T-helper 1 cell treated with Interleukin-12 subunit alpha and Interleukin-12 subunit beta and Interleukin-4 antibody, amounts not matched to agents 30 μg/mL and 1 μg/mL, for 36 hours (primary cell): ENCODE measurements around the gene CCL25.

Experiments
- H3K27ac Mint-ChIP-seq: one replicate; pipeline ENCODE4 v1.8.0; 2021; ENCODE audit warnings: mild to moderate bottlenecking, mixed read lengths
- H3K27me3 Mint-ChIP-seq: one replicate; pipeline ENCODE4 v1.8.0; 2021; ENCODE audit warnings: low read depth, mixed read lengths
- H3K36me3 Mint-ChIP-seq: one replicate; pipeline ENCODE4 v1.8.0; 2021; ENCODE audit warnings: low read depth, mixed read lengths
- H3K4me1 Mint-ChIP-seq: one replicate; pipeline ENCODE4 v1.8.0; 2021; ENCODE audit warnings: low read depth, mixed read lengths
- H3K4me3 Mint-ChIP-seq: one replicate; pipeline ENCODE4 v1.8.0; 2021; ENCODE audit warnings: mild to moderate bottlenecking, moderate library complexity, mixed read lengths
- H3K9me3 Mint-ChIP-seq: one replicate; pipeline ENCODE4 v1.8.0; 2021; ENCODE audit warnings: mixed read lengths

CCL25 gene

GRCh38 chr19:8034178-8034525 lies 18.4 kb upstream of the CCL25 start:
- no peak overlapping the region for H3K4me3 Mint-ChIP-seq
- no peaks in the 10 kb centered on the region for H3K36me3 Mint-ChIP-seq
- H3K4me1 Mint-ChIP-seq = no peaks in the 10 kb centered on the region

GRCh38 chr19:8036434-8037099 lies 16.0 kb upstream of the CCL25 start:
- H3K27me3 Mint-ChIP-seq = peaks cover 14% of the 10 kb centered on the region
- H3K4me1 Mint-ChIP-seq = no peaks in the 10 kb centered on the region
- no peak overlapping the region for H3K4me3 Mint-ChIP-seq
- no peak overlapping the region for H3K27ac Mint-ChIP-seq
- no peaks in the 10 kb centered on the region for H3K9me3 Mint-ChIP-seq
- no peaks in the 10 kb centered on the region for H3K36me3 Mint-ChIP-seq

More at GRCh38 chr19:8034178-8034525, 18.4 kb upstream of the CCL25 start:
- H3K27ac Mint-ChIP-seq = no peak overlapping the region
- H3K27me3 Mint-ChIP-seq = peaks cover 14% of the 10 kb centered on the region
- H3K9me3 Mint-ChIP-seq = no peaks in the 10 kb centered on the region

GRCh38 chr19:8038815-8039214 lies 13.7 kb upstream of the CCL25 start:
- H3K27ac Mint-ChIP-seq = no peak overlapping the region
- no peaks in the 10 kb centered on the region for H3K36me3 Mint-ChIP-seq
- H3K27me3 Mint-ChIP-seq = peaks cover 14% of the 10 kb centered on the region
- H3K4me1 Mint-ChIP-seq = no peaks in the 10 kb centered on the region
- no peak overlapping the region for H3K4me3 Mint-ChIP-seq
- H3K9me3 Mint-ChIP-seq = no peaks in the 10 kb centered on the region

- Mint-ChIP-seq H3K4me3 (no peak overlapping the region), H3K9me3 (no peaks in the 10 kb centered on the region), H3K27me3 (peaks cover 14% of the 10 kb centered on the region), H3K36me3 (no peaks in the 10 kb centered on the region), H3K4me1 (no peaks in the 10 kb centered on the region), H3K27ac (no peak overlapping the region)
These were observed 13.3 kb upstream of the CCL25 start for GRCh38 chr19:8039231-8039630.

GRCh38 chr19:8041531-8041931 lies 11.0 kb upstream of the CCL25 start:
- Mint-ChIP-seq H3K4me3 (no peak overlapping the region), H3K36me3 (no peaks in the 10 kb centered on the region), H3K27ac (no peak overlapping the region), H3K4me1 (no peaks in the 10 kb centered on the region), H3K27me3 (peaks cover 9% of the 10 kb centered on the region), H3K9me3 (no peaks in the 10 kb centered on the region)

GRCh38 chr19:8042900-8043299 lies 9.7 kb upstream of the CCL25 start:
- no peak overlapping the region for H3K4me3 Mint-ChIP-seq
- H3K36me3 Mint-ChIP-seq = no peaks in the 10 kb centered on the region
- H3K27me3 Mint-ChIP-seq = no peaks in the 10 kb centered on the region
- H3K27ac Mint-ChIP-seq = no peak overlapping the region
- no peaks in the 10 kb centered on the region for H3K9me3 Mint-ChIP-seq
- peaks cover 3% of the 10 kb centered on the region for H3K4me1 Mint-ChIP-seq

GRCh38 chr19:8044018-8044417 lies 8.5 kb upstream of the CCL25 start:
- H3K4me3 Mint-ChIP-seq = no peak overlapping the region

GRCh38 chr19:8045872-8046568 lies 6.5 kb upstream of the CCL25 start:
- H3K27ac Mint-ChIP-seq = no peak overlapping the region
- H3K36me3 Mint-ChIP-seq = no peaks in the 10 kb centered on the region
- H3K27me3 Mint-ChIP-seq = peaks cover 4% of the 10 kb centered on the region
- H3K4me3 Mint-ChIP-seq = no peak overlapping the region
- H3K4me1 Mint-ChIP-seq = peaks cover 3% of the 10 kb centered on the region
- H3K9me3 Mint-ChIP-seq = no peaks in the 10 kb centered on the region

More at GRCh38 chr19:8044018-8044417, 8.5 kb upstream of the CCL25 start:
- Mint-ChIP-seq H3K27ac (no peak overlapping the region), H3K9me3 (no peaks in the 10 kb centered on the region), H3K4me1 (peaks cover 3% of the 10 kb centered on the region), H3K36me3 (no peaks in the 10 kb centered on the region), H3K27me3 (no peaks in the 10 kb centered on the region)

GRCh38 chr19:8046569-8047165 lies 5.9 kb upstream of the CCL25 start:
- Mint-ChIP-seq H3K27me3 (peaks cover 4% of the 10 kb centered on the region), H3K4me3 (no peak overlapping the region), H3K9me3 (no peaks in the 10 kb centered on the region), H3K27ac (peak overlapping the region; percentile 0), H3K4me1 (peaks cover 3% of the 10 kb centered on the region), H3K36me3 (no peaks in the 10 kb centered on the region)

GRCh38 chr19:8050274-8051096 lies 2.1 kb upstream of the CCL25 start:
- no peak overlapping the region for H3K27ac Mint-ChIP-seq

GRCh38 chr19:8054169-8054568 lies 1.6 kb downstream of the CCL25 start:
- no peak overlapping the region for H3K4me3 Mint-ChIP-seq
- H3K27ac Mint-ChIP-seq = no peak overlapping the region
- no peaks in the 10 kb centered on the region for H3K9me3 Mint-ChIP-seq
- H3K4me1 Mint-ChIP-seq = peaks cover 5% of the 10 kb centered on the region
- peaks cover 4% of the 10 kb centered on the region for H3K27me3 Mint-ChIP-seq
- no peaks in the 10 kb centered on the region for H3K36me3 Mint-ChIP-seq

More at GRCh38 chr19:8050274-8051096, 2.1 kb upstream of the CCL25 start:
- H3K4me1 Mint-ChIP-seq = peaks cover 8% of the 10 kb centered on the region
- H3K36me3 Mint-ChIP-seq = no peaks in the 10 kb centered on the region
- no peaks in the 10 kb centered on the region for H3K9me3 Mint-ChIP-seq
- H3K27me3 Mint-ChIP-seq = peaks cover 4% of the 10 kb centered on the region
- peak overlapping the region; percentile 53 for H3K4me3 Mint-ChIP-seq

- Mint-ChIP-seq H3K9me3 (no peaks in the 10 kb centered on the region), H3K36me3 (no peaks in the 10 kb centered on the region)
These were observed 4.0 kb downstream of the CCL25 start for GRCh38 chr19:8056533-8056932.

GRCh38 chr19:8057545-8058270 lies 5.1 kb downstream of the CCL25 start:
- H3K27ac Mint-ChIP-seq = no peak overlapping the region
- no peaks in the 10 kb centered on the region for H3K9me3 Mint-ChIP-seq
- no peaks in the 10 kb centered on the region for H3K27me3 Mint-ChIP-seq
- no peak overlapping the region for H3K4me3 Mint-ChIP-seq
- H3K4me1 Mint-ChIP-seq = no peaks in the 10 kb centered on the region
- no peaks in the 10 kb centered on the region for H3K36me3 Mint-ChIP-seq

More at GRCh38 chr19:8056533-8056932, 4.0 kb downstream of the CCL25 start:
- Mint-ChIP-seq H3K27ac (no peak overlapping the region), H3K27me3 (no peaks in the 10 kb centered on the region), H3K4me3 (no peak overlapping the region), H3K4me1 (peaks cover 5% of the 10 kb centered on the region)
